ENCODE data around the gene ABCC6. TPM values are rescaled to one million over a fixed set of nuclear protein-coding genes. Genes with fewer than 3 reads are reported as not detected.
A peak's percentile ranks its signal among the peaks of the same experiment; 100 is the strongest.
"Not testable (repeated sequence)": the region's sequence is repeated elsewhere in the genome, so short reads cannot be mapped to it uniquely, and the experiment has no call there.

The ABCC6 gene
- total RNA-seq, 1 donor, result 0.36 TPM

- not testable (repeated sequence) for H2AFZ ChIP-seq (ENCODE audit: low read length)
Observed at GRCh38 chr16:16237738-16238137, 14.4 kb upstream of the ABCC6 start.

GRCh38 chr16:16237071-16237470, 13.8 kb upstream of the ABCC6 start:
- H3K4me2 ChIP-seq (ENCODE audit: insufficient read depth, low read length); DNase-seq (ENCODE audit: insufficient read length, low spot score, missing footprints); H3K79me2 ChIP-seq (ENCODE audit: insufficient read depth, low read length); H3K4me3 ChIP-seq (ENCODE audit: insufficient read depth, low read length); H3K9me3 ChIP-seq (ENCODE audit: low read depth, low read length); H3K4me1 ChIP-seq (ENCODE audit: insufficient read depth, low read length); H3K27ac ChIP-seq (ENCODE audit: low read depth, low read length); H3K36me3 ChIP-seq (ENCODE audit: insufficient read depth, low read length); H2AFZ ChIP-seq (ENCODE audit: low read length); H3K27me3 ChIP-seq (ENCODE audit: insufficient read depth, low read length); H4K20me1 ChIP-seq (ENCODE audit: insufficient read depth, low read length): not testable (repeated sequence)

More at GRCh38 chr16:16237738-16238137, 14.4 kb upstream of the ABCC6 start:
- not testable (repeated sequence) for H3K4me1 ChIP-seq (ENCODE audit: insufficient read depth, low read length); H3K27ac ChIP-seq (ENCODE audit: low read depth, low read length); H3K4me3 ChIP-seq (ENCODE audit: insufficient read depth, low read length); H3K36me3 ChIP-seq (ENCODE audit: insufficient read depth, low read length); H3K4me2 ChIP-seq (ENCODE audit: insufficient read depth, low read length); H3K27me3 ChIP-seq (ENCODE audit: insufficient read depth, low read length); DNase-seq (ENCODE audit: insufficient read length, low spot score, missing footprints); H3K79me2 ChIP-seq (ENCODE audit: insufficient read depth, low read length); H3K9me3 ChIP-seq (ENCODE audit: low read depth, low read length); H4K20me1 ChIP-seq (ENCODE audit: insufficient read depth, low read length)

- H3K4me2 ChIP-seq (ENCODE audit: insufficient read depth, low read length); H3K9me3 ChIP-seq (ENCODE audit: low read depth, low read length); DNase-seq (ENCODE audit: insufficient read length, low spot score, missing footprints); H3K27ac ChIP-seq (ENCODE audit: low read depth, low read length); H3K79me2 ChIP-seq (ENCODE audit: insufficient read depth, low read length); H3K4me1 ChIP-seq (ENCODE audit: insufficient read depth, low read length); H2AFZ ChIP-seq (ENCODE audit: low read length); H3K27me3 ChIP-seq (ENCODE audit: insufficient read depth, low read length); H3K36me3 ChIP-seq (ENCODE audit: insufficient read depth, low read length); H4K20me1 ChIP-seq (ENCODE audit: insufficient read depth, low read length): not testable (repeated sequence)
- H3K4me3 ChIP-seq (ENCODE audit: insufficient read depth, low read length), result peak overlapping the region; percentile 45
Observed at GRCh38 chr16:16232692-16233061, 9.4 kb upstream of the ABCC6 start.

- not testable (repeated sequence) for H3K27ac ChIP-seq (ENCODE audit: low read depth, low read length); H3K27me3 ChIP-seq (ENCODE audit: insufficient read depth, low read length); DNase-seq (ENCODE audit: insufficient read length, low spot score, missing footprints); H3K4me1 ChIP-seq (ENCODE audit: insufficient read depth, low read length); H3K9me3 ChIP-seq (ENCODE audit: low read depth, low read length); H4K20me1 ChIP-seq (ENCODE audit: insufficient read depth, low read length); H2AFZ ChIP-seq (ENCODE audit: low read length); H3K79me2 ChIP-seq (ENCODE audit: insufficient read depth, low read length); H3K36me3 ChIP-seq (ENCODE audit: insufficient read depth, low read length)
- peak overlapping the region; percentile 39 for H3K4me3 ChIP-seq (ENCODE audit: insufficient read depth, low read length)
- H3K4me2 ChIP-seq (ENCODE audit: insufficient read depth, low read length), result peak overlapping the region; percentile 43
Observed at GRCh38 chr16:16223662-16224241, 458 bp upstream of the ABCC6 start.

GRCh38 chr16:16221382-16221781, 1.9 kb downstream of the ABCC6 start:
- H2AFZ ChIP-seq (ENCODE audit: low read length); H3K4me3 ChIP-seq (ENCODE audit: insufficient read depth, low read length); H4K20me1 ChIP-seq (ENCODE audit: insufficient read depth, low read length); H3K27me3 ChIP-seq (ENCODE audit: insufficient read depth, low read length); DNase-seq (ENCODE audit: insufficient read length, low spot score, missing footprints); H3K36me3 ChIP-seq (ENCODE audit: insufficient read depth, low read length); H3K4me1 ChIP-seq (ENCODE audit: insufficient read depth, low read length); H3K4me2 ChIP-seq (ENCODE audit: insufficient read depth, low read length); H3K27ac ChIP-seq (ENCODE audit: low read depth, low read length); H3K9me3 ChIP-seq (ENCODE audit: low read depth, low read length); H3K79me2 ChIP-seq (ENCODE audit: insufficient read depth, low read length): not testable (repeated sequence)

DNA sequence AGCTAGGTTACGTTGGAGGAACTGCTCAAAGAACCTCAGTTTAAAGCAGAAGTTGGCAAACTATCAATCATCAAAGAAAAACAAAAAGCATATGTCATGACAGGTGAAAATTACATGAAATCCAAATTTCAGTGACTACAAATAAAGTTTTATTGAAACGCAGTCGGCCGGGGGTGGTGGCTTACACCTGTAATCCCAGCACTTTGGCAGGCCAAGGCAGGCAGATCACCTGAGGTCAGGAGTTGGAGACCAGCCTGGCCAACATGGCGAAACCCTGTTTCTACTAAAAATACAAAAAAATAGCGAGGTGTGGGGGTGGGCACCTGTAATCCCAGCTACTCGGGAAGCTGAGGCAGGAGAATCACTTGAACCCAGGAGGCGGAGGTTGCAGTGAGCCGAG, 2.8 kb downstream of the ABCC6 start:
- not testable (repeated sequence) for H3K36me3 ChIP-seq (ENCODE audit: insufficient read depth, low read length); H3K9me3 ChIP-seq (ENCODE audit: low read depth, low read length); DNase-seq (ENCODE audit: insufficient read length, low spot score, missing footprints); H3K27ac ChIP-seq (ENCODE audit: low read depth, low read length); H3K79me2 ChIP-seq (ENCODE audit: insufficient read depth, low read length); H3K4me3 ChIP-seq (ENCODE audit: insufficient read depth, low read length); H2AFZ ChIP-seq (ENCODE audit: low read length); H3K27me3 ChIP-seq (ENCODE audit: insufficient read depth, low read length); H3K4me1 ChIP-seq (ENCODE audit: insufficient read depth, low read length); H4K20me1 ChIP-seq (ENCODE audit: insufficient read depth, low read length); H3K4me2 ChIP-seq (ENCODE audit: insufficient read depth, low read length)

DNA sequence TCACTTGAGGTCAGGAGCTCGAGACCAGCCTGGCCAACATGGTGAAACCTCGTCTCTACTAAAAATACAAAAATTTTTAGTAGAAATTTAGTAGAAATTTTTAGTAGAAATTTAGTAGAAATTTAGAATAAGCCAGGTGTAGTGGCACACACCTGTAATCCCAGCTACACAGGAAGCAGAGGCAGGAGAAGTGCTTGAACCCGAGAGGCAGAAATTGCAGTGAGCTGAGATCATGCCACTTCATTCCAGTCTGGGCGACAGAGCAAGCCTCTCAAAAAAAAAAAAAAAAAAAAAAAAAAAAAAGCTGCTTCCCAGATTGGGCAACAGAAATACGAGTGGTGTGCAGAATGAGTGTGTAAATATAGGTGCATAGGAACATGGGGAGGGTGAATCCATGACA, 4.5 kb downstream of the ABCC6 start:
- not testable (repeated sequence) for H3K4me3 ChIP-seq (ENCODE audit: insufficient read depth, low read length); H3K36me3 ChIP-seq (ENCODE audit: insufficient read depth, low read length); H3K27me3 ChIP-seq (ENCODE audit: insufficient read depth, low read length); H3K9me3 ChIP-seq (ENCODE audit: low read depth, low read length); H2AFZ ChIP-seq (ENCODE audit: low read length); H3K27ac ChIP-seq (ENCODE audit: low read depth, low read length); H3K4me2 ChIP-seq (ENCODE audit: insufficient read depth, low read length); DNase-seq (ENCODE audit: insufficient read length, low spot score, missing footprints); H4K20me1 ChIP-seq (ENCODE audit: insufficient read depth, low read length); H3K4me1 ChIP-seq (ENCODE audit: insufficient read depth, low read length); H3K79me2 ChIP-seq (ENCODE audit: insufficient read depth, low read length)

DNA sequence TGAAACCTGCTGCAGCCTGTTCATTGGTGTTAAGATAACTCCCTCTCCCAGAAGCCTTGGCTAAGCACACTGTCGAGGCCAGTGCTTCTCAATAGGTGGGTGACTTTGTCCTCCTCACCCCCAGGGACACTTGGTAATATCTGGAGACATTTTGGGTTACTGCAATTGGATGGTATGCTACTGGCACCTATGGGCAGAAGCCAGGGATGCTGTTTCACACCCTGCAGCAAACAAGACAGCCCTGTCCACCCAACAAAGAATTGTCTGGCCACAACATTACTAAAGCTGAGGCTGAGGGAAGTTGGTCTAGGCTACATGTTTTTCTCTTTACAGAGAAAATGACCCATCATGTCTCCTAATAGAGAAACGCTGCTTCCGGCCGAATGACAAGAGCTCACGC, 4.9 kb downstream of the ABCC6 start:
- not testable (repeated sequence) for H3K27ac ChIP-seq (ENCODE audit: low read depth, low read length); H2AFZ ChIP-seq (ENCODE audit: low read length); H3K36me3 ChIP-seq (ENCODE audit: insufficient read depth, low read length); H4K20me1 ChIP-seq (ENCODE audit: insufficient read depth, low read length); H3K9me3 ChIP-seq (ENCODE audit: low read depth, low read length); H3K4me2 ChIP-seq (ENCODE audit: insufficient read depth, low read length); H3K4me1 ChIP-seq (ENCODE audit: insufficient read depth, low read length); H3K27me3 ChIP-seq (ENCODE audit: insufficient read depth, low read length); H3K79me2 ChIP-seq (ENCODE audit: insufficient read depth, low read length); H3K4me3 ChIP-seq (ENCODE audit: insufficient read depth, low read length); DNase-seq (ENCODE audit: insufficient read length, low spot score, missing footprints)

- not testable (repeated sequence) for H3K4me1 ChIP-seq (ENCODE audit: insufficient read depth, low read length); H3K4me2 ChIP-seq (ENCODE audit: insufficient read depth, low read length); H3K9me3 ChIP-seq (ENCODE audit: low read depth, low read length); H3K79me2 ChIP-seq (ENCODE audit: insufficient read depth, low read length); H3K27me3 ChIP-seq (ENCODE audit: insufficient read depth, low read length); H3K4me3 ChIP-seq (ENCODE audit: insufficient read depth, low read length); H3K27ac ChIP-seq (ENCODE audit: low read depth, low read length); H2AFZ ChIP-seq (ENCODE audit: low read length); DNase-seq (ENCODE audit: insufficient read length, low spot score, missing footprints); H3K36me3 ChIP-seq (ENCODE audit: insufficient read depth, low read length); H4K20me1 ChIP-seq (ENCODE audit: insufficient read depth, low read length)
Observed at GRCh38 chr16:16213863-16214293, 9.4 kb downstream of the ABCC6 start.
